D341Med (cell line): ENCODE results near the gene COBL.
"Not testable (repeated sequence)": the region's sequence is repeated elsewhere in the genome, so short reads cannot be mapped to it uniquely, and the experiment has no call there.

Experiments used
- DNase-seq: peaks from one replicate; pipeline ENCODE4 v3.0.0; 2012; ENCODE audit warnings: low spot score

Gene COBL

GRCh38 chr7:51000956-51001355 is 315.7 kb downstream of the COBL start:
- no peak for DNase-seq

GRCh38 chr7:50994753-50995319 is 321.8 kb downstream of the COBL start:
- DNase-seq, result no peak

- DNase-seq, result not testable (repeated sequence)
Observed at GRCh38 chr7:50990214-50990613, 326.4 kb downstream of the COBL start.

- no peak for DNase-seq
Observed at GRCh38 chr7:50988988-50989387, 327.6 kb downstream of the COBL start.

- no peak for DNase-seq
Observed at GRCh38 chr7:50988465-50988864, 328.1 kb downstream of the COBL start.

- no peak for DNase-seq
Observed at GRCh38 chr7:50985096-50985495, 331.5 kb downstream of the COBL start.

- no peak for DNase-seq
Observed at GRCh38 chr7:50983850-50984249, 332.8 kb downstream of the COBL start.

- DNase-seq, result no peak
Observed at GRCh38 chr7:50982626-50983025, 334.0 kb downstream of the COBL start.

- DNase-seq, result no peak
Observed at GRCh38 chr7:50981743-50982142, 334.9 kb downstream of the COBL start.

- DNase-seq, result no peak
Observed at GRCh38 chr7:50980411-50980810, 336.2 kb downstream of the COBL start.

- no peak for DNase-seq
Observed at GRCh38 chr7:50978633-50979215, 337.9 kb downstream of the COBL start.

GRCh38 chr7:50977421-50977820 is 339.2 kb downstream of the COBL start:
- no peak for DNase-seq

- no peak for DNase-seq
Observed at GRCh38 chr7:50976064-50976463, 340.5 kb downstream of the COBL start.

GRCh38 chr7:50974240-50974639 is 342.4 kb downstream of the COBL start:
- DNase-seq, result no peak

GRCh38 chr7:50973814-50974213 is 342.8 kb downstream of the COBL start:
- DNase-seq, result no peak

GRCh38 chr7:50970092-50970491 is 346.5 kb downstream of the COBL start:
- no peak for DNase-seq
